Neural progenitor cell (in vitro differentiated cells): Measurements from ENCODE around the gene HIGD1C. TPM values are rescaled to one million over a fixed set of nuclear protein-coding genes. Genes with fewer than 3 reads are reported as not detected.

Source experiments
- DNase-seq: peaks from one replicate; pipeline ENCODE4 v3.0.0-alpha.2; 2016; ENCODE audit warnings: low spot score
- H2AFZ ChIP-seq: fragments of 200-600 bp; sonication (generic); replicated peaks from 2 replicates; pipeline ENCODE4 v1.6.1; 2016; ENCODE audit warnings: antibody characterized with exemption
- H3F3A ChIP-seq: fragments of 200-600 bp; sonication (generic); 2 replicates; pipeline ENCODE4 v1.6.1; 2016; ENCODE audit warnings: antibody characterized with exemption, low read depth
- H3K27ac ChIP-seq: fragments of 200-600 bp; sonication (generic); 2 replicates; pipeline ENCODE4 v1.5.1; 2016; ENCODE audit warnings: mild to moderate bottlenecking
- H3K27me3 ChIP-seq: fragments of 200-600 bp; sonication (generic); 2 replicates; pipeline ENCODE4 v1.6.1; 2016; ENCODE audit warnings: mild to moderate bottlenecking, moderate library complexity
- H3K36me3 ChIP-seq: fragments of 200-600 bp; sonication (generic); 2 replicates; pipeline ENCODE4 v1.5.1; 2016
- H3K4me1 ChIP-seq: fragments of 200-600 bp; sonication (generic); 2 replicates; pipeline ENCODE4 v1.6.1; 2016; ENCODE audit warnings: mixed run types
- H3K4me2 ChIP-seq: fragments of 200-600 bp; sonication (generic); 2 replicates; pipeline ENCODE4 v1.6.1; 2016
- H3K4me3 ChIP-seq: fragments of 200-600 bp; sonication (generic); 2 replicates; pipeline ENCODE4 v1.5.1; 2016
- H3K79me2 ChIP-seq: fragments of 200-600 bp; sonication (generic); 2 replicates; pipeline ENCODE4 v1.6.1; 2016; ENCODE audit warnings: low read depth
- H3K9ac ChIP-seq: fragments of 200-600 bp; sonication (generic); 2 replicates; pipeline ENCODE4 v1.6.1; 2016
- H3K9me3 ChIP-seq: fragments of 200-600 bp; sonication (generic); 2 replicates; pipeline ENCODE4 v1.5.1; 2016; ENCODE audit warnings: low read depth
- H4K20me1 ChIP-seq: fragments of 200-600 bp; sonication (generic); 2 replicates; pipeline ENCODE4 v1.6.1; 2016; ENCODE audit warnings: low read depth
- H3K27ac Mint-ChIP-seq: 3 replicates; pipeline ENCODE4 v1.8.0; 2021; ENCODE audit warnings: mixed read lengths
- H3K27me3 Mint-ChIP-seq: 2 replicates; pipeline ENCODE4 v1.8.0; 2022; ENCODE audit warnings: low read depth, mild to moderate bottlenecking, inconsistent platforms, moderate library complexity, mixed read lengths; ENCODE audit not compliant: insufficient read depth
- H3K36me3 Mint-ChIP-seq: 3 replicates; pipeline ENCODE4 v1.8.0; 2021; ENCODE audit warnings: mixed read lengths
- H3K4me1 Mint-ChIP-seq: 3 replicates; pipeline ENCODE4 v1.8.0; 2021; ENCODE audit warnings: mixed read lengths
- H3K4me3 Mint-ChIP-seq: 3 replicates; pipeline ENCODE4 v1.8.0; 2021; ENCODE audit warnings: mild to moderate bottlenecking, moderate library complexity, mixed read lengths
- H3K9me3 Mint-ChIP-seq: 3 replicates; pipeline ENCODE4 v1.8.0; 2020; ENCODE audit warnings: mixed read lengths
- EZH2 ChIP-seq: fragments of 200-600 bp; sonication (generic); IDR thresholded peaks from 2 replicates; pipeline ENCODE4 v1.6.1; 2017; ENCODE audit warnings: antibody characterized with exemption, mild to moderate bottlenecking, moderate library complexity
- EZH2phosphoT487 ChIP-seq: fragments of 200-600 bp; sonication (generic); IDR thresholded peaks from 2 replicates; pipeline ENCODE4 v1.6.1; 2017; ENCODE audit warnings: antibody characterized with exemption
- total RNA-seq: library from RNA; depleted of rRNA; stranded (reverse); fragments of >200 nt; gene quantifications from 2 replicates; pipeline ENCODE4 v1.2.3, GENCODE V29; 2015; ENCODE audit warnings: low replicate concordance
- TF ChIP-seq, protein P1 (sequence below): fragments of 200-600 bp; sonication (generic); IDR thresholded peaks from 2 replicates; pipeline ENCODE4 v1.5.1; 2017; ENCODE audit warnings: antibody characterized with exemption, mild to moderate bottlenecking

Gene HIGD1C
- total RNA-seq, 1 donor from 2014 or later, result not detected

DNA sequence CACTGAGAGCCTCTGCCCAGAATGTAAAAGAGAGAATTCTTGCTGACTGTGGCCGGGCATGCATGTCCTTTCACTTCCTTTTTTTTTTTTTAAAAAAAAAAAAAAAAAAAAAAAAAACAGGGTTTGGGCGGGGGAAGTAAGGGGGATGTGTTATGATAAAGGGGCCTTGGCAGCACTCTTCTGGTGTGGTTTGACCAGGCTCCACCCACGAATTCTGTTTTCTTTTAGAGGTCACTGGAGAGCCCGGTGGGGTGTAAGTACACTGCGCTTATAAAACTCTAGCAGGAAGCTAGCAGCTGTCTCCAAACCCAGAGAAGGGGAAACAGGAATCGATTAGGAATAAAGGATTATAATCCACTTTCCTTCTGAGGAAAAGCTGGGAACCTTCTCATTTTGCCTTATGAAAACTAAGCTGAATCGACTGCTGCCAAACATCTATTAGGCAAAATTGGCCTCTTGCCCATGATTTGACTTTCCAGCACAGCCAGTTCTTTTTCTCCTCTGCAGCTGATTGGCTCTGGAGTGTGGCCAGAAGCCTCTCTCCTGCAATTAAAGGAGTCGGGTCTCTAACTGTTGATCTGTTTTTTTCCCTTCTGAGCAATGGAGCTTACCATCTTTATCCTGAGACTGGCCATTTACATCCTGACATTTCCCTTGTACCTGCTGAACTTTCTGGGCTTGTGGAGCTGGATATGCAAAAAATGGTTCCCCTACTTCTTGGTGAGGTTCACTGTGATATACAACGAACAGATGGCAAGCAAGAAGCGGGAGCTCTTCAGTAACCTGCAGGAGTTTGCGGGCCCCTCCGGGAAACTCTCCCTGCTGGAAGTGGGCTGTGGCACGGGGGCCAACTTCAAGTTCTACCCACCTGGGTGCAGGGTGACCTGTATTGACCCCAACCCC lies 27.7 kb upstream of the HIGD1C start:
- peak overlapping the region; percentile 69 for H3K27ac Mint-ChIP-seq

DNA sequence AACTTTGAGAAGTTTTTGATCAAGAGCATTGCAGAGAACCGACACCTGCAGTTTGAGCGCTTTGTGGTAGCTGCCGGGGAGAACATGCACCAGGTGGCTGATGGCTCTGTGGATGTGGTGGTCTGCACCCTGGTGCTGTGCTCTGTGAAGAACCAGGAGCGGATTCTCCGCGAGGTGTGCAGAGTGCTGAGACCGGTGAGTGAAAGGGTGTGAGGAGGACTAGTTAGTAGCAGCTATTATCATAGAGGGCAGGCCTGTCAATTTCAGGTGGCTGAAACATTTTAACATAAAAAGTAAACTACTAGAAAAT lies 27.0 kb upstream of the HIGD1C start:
- H3K27me3 ChIP-seq, result no peaks in the 10 kb centered on the region
- H3K4me3 Mint-ChIP-seq, result peak overlapping the region; percentile 74
- H4K20me1 ChIP-seq, result no peaks in the 10 kb centered on the region
- peak overlapping the region; percentile 63 for H3K4me2 ChIP-seq
- no peaks in the 10 kb centered on the region for H3K79me2 ChIP-seq
- no peak overlapping the region for H3K4me3 ChIP-seq
- peaks cover 40% of the 10 kb centered on the region for H3K4me1 ChIP-seq
- H3K9me3 ChIP-seq, result no peaks in the 10 kb centered on the region
- H3K36me3 Mint-ChIP-seq, result no peaks in the 10 kb centered on the region
- H3K9ac ChIP-seq, result no peak overlapping the region
- peak overlapping the region; percentile 32 for H2AFZ ChIP-seq
- H3K4me1 Mint-ChIP-seq, result peaks cover 36% of the 10 kb centered on the region
- no peaks in the 10 kb centered on the region for H3K9me3 Mint-ChIP-seq
- H3F3A ChIP-seq, result peaks cover 40% of the 10 kb centered on the region
- H3K27ac ChIP-seq, result no peak overlapping the region
- TF ChIP-seq EZH2phosphoT487 (no peak), EZH2 (no peak)
- TF ChIP-seq, protein P1, sequence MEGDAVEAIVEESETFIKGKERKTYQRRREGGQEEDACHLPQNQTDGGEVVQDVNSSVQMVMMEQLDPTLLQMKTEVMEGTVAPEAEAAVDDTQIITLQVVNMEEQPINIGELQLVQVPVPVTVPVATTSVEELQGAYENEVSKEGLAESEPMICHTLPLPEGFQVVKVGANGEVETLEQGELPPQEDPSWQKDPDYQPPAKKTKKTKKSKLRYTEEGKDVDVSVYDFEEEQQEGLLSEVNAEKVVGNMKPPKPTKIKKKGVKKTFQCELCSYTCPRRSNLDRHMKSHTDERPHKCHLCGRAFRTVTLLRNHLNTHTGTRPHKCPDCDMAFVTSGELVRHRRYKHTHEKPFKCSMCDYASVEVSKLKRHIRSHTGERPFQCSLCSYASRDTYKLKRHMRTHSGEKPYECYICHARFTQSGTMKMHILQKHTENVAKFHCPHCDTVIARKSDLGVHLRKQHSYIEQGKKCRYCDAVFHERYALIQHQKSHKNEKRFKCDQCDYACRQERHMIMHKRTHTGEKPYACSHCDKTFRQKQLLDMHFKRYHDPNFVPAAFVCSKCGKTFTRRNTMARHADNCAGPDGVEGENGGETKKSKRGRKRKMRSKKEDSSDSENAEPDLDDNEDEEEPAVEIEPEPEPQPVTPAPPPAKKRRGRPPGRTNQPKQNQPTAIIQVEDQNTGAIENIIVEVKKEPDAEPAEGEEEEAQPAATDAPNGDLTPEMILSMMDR, result no peak
- H3K27ac Mint-ChIP-seq, result peak overlapping the region; percentile 72
- no peak for DNase-seq
- H3K27me3 Mint-ChIP-seq, result no peaks in the 10 kb centered on the region
- H3K36me3 ChIP-seq, result no peaks in the 10 kb centered on the region

More for the DNA sequence above, 27.7 kb upstream of the HIGD1C start:
- no peak for TF ChIP-seq EZH2phosphoT487
- no peak for TF ChIP-seq EZH2
- TF ChIP-seq, protein P1, result no peak
- H3K36me3 ChIP-seq, result no peaks in the 10 kb centered on the region
- H3K27ac ChIP-seq, result no peak overlapping the region
- no peaks in the 10 kb centered on the region for H3K36me3 Mint-ChIP-seq
- no peaks in the 10 kb centered on the region for H3K27me3 ChIP-seq
- no peaks in the 10 kb centered on the region for H3K79me2 ChIP-seq
- peak; percentile 49 for DNase-seq
- peak overlapping the region; percentile 70 for H2AFZ ChIP-seq
- no peaks in the 10 kb centered on the region for H3K9me3 Mint-ChIP-seq
- H3K9ac ChIP-seq, result no peak overlapping the region
- peak overlapping the region; percentile 74 for H3K4me3 Mint-ChIP-seq
- peaks cover 2% of the 10 kb centered on the region for H3K27me3 Mint-ChIP-seq
- H3K9me3 ChIP-seq, result no peaks in the 10 kb centered on the region
- peaks cover 36% of the 10 kb centered on the region for H3K4me1 Mint-ChIP-seq
- H3F3A ChIP-seq, result peaks cover 40% of the 10 kb centered on the region
- H3K4me3 ChIP-seq, result no peak overlapping the region
- peak overlapping the region; percentile 63 for H3K4me2 ChIP-seq
- H3K4me1 ChIP-seq, result peaks cover 46% of the 10 kb centered on the region
- H4K20me1 ChIP-seq, result no peaks in the 10 kb centered on the region

DNA sequence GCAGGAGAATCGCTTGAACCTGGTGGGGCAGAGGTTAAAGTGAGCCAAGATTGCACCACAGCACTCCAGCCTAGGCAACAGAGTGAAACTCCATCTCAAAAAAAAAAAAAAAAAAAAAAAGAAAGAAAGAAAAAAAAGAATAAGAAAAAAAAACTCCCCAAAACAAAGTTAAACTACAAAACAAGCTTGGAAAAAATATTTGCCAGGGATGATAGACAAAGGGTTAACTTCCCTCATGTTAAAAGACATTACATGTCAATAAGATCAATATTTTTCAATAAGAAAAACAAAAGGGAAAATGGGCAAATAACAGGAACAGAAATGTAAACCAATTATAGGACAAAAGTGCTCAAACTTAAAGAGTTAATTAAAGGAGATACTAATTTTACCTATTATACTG lies 26.4 kb upstream of the HIGD1C start:
- no peak overlapping the region for H3K4me3 Mint-ChIP-seq

More for the DNA sequence above, 26.4 kb upstream of the HIGD1C start:
- TF ChIP-seq, protein P1, result no peak
- TF ChIP-seq EZH2, result no peak
- no peak for TF ChIP-seq EZH2phosphoT487
- H3K27me3 ChIP-seq, result no peaks in the 10 kb centered on the region
- H3K27ac ChIP-seq, result no peak overlapping the region
- Mint-ChIP-seq H3K27me3 (no peaks in the 10 kb centered on the region), H3K36me3 (no peaks in the 10 kb centered on the region), H3K27ac (no peak overlapping the region), H3K9me3 (no peaks in the 10 kb centered on the region), H3K4me1 (peaks cover 36% of the 10 kb centered on the region)
- no peak overlapping the region for H2AFZ ChIP-seq
- H3K4me3 ChIP-seq, result no peak overlapping the region
- H3K79me2 ChIP-seq, result no peaks in the 10 kb centered on the region
- H3K9ac ChIP-seq, result no peak overlapping the region
- peaks cover 39% of the 10 kb centered on the region for H3F3A ChIP-seq
- H3K4me2 ChIP-seq, result no peak overlapping the region
- DNase-seq, result no peak
- H3K36me3 ChIP-seq, result no peaks in the 10 kb centered on the region
- no peaks in the 10 kb centered on the region for H4K20me1 ChIP-seq
- peaks cover 40% of the 10 kb centered on the region for H3K4me1 ChIP-seq
- no peaks in the 10 kb centered on the region for H3K9me3 ChIP-seq
